HCT116 (cell line): ENCODE results near the gene TEX54. TPM values are rescaled to one million over a fixed set of nuclear protein-coding genes. Genes with fewer than 3 reads are reported as not detected.

Source experiments
- microRNA-seq: library from miRNA; unstranded; fragments of <30 nt; microRNA quantifications from one replicate; pipeline ENCODE4, GENCODE V29; 2016; ENCODE audit warnings: borderline number of aligned reads
- total RNA-seq: library from RNA; stranded (reverse); gene quantifications from one replicate; pipeline ENCODE4 v1.2.1, GENCODE V29; 2021; ENCODE audit not compliant: unreplicated experiment

Gene TEX54
- total RNA-seq, 1 experiment from 2014 or later = not detected

Small RNA genes lying within 50 kb of the gene (microRNA-seq; reads per million reads assigned to microRNA genes)
- gene MIR6514 = 1.2 reads per million
- gene MIR6748 = not detected

Other genes starting within 250 kb of the TEX54 start
- gene TUT1, start 241.3 kb downstream of the TEX54 start, total RNA-seq = 49.0 TPM
- 98.9 TPM for gene MTA2, start 231.0 kb downstream of the TEX54 start, total RNA-seq
- 124 TPM for gene EML3, start 220.1 kb downstream of the TEX54 start, total RNA-seq
- 2.7 TPM for gene ROM1, start 219.6 kb downstream of the TEX54 start, total RNA-seq
- gene B3GAT3, start 210.9 kb downstream of the TEX54 start, total RNA-seq = 51.2 TPM
- gene GANAB, start 186.2 kb downstream of the TEX54 start, total RNA-seq = 410 TPM
- 29.1 TPM for gene INTS5, start 179.5 kb downstream of the TEX54 start, total RNA-seq
- 121 TPM for gene C11orf98, start 167.6 kb downstream of the TEX54 start, total RNA-seq
- gene CSKMT, start 167.5 kb downstream of the TEX54 start, total RNA-seq = 63.5 TPM
- 17.9 TPM for gene UQCC3, start 161.2 kb downstream of the TEX54 start, total RNA-seq
- gene LBHD1, start 160.6 kb downstream of the TEX54 start, total RNA-seq = 14.7 TPM
- gene UBXN1, start 153.8 kb downstream of the TEX54 start, total RNA-seq = 94.2 TPM
- gene LRRN4CL, start 143.3 kb downstream of the TEX54 start, total RNA-seq = 0.71 TPM
- gene BSCL2, start 125.4 kb downstream of the TEX54 start, total RNA-seq = 62.0 TPM
- not detected for gene GNG3, start 125.2 kb downstream of the TEX54 start, total RNA-seq
- 45.8 TPM for gene HNRNPUL2, start 105.4 kb downstream of the TEX54 start, total RNA-seq
- 33.3 TPM for gene TTC9C, start 104.4 kb downstream of the TEX54 start, total RNA-seq
- gene ZBTB3, start 78.7 kb downstream of the TEX54 start, total RNA-seq = 11.3 TPM
- 109 TPM for gene POLR2G, start 71.3 kb downstream of the TEX54 start, total RNA-seq
- gene TAF6L, start 61.4 kb downstream of the TEX54 start, total RNA-seq = 24.2 TPM
- gene TMEM179B, start 45.4 kb downstream of the TEX54 start, total RNA-seq = 51.6 TPM
- gene TMEM223, start 40.8 kb downstream of the TEX54 start, total RNA-seq = 18.4 TPM
- 55.5 TPM for gene NXF1, start 27.4 kb downstream of the TEX54 start, total RNA-seq
- 29.5 TPM for gene STX5, start 790 bp downstream of the TEX54 start, total RNA-seq
- gene WDR74, start 6.7 kb upstream of the TEX54 start, total RNA-seq = 111 TPM
- gene SLC3A2, start 48.1 kb upstream of the TEX54 start, total RNA-seq = 418 TPM
- 0.10 TPM for gene CHRM1, start 88.5 kb upstream of the TEX54 start, total RNA-seq
- not detected for gene SLC22A6, start 152.1 kb upstream of the TEX54 start, total RNA-seq
- gene SLC22A8, start 183.0 kb upstream of the TEX54 start, total RNA-seq = not detected